Dermis microvascular lymphatic vessel endothelial cell (primary cell): Measurements from ENCODE around the gene NKX2-1. TPM values are rescaled to one million over a fixed set of nuclear protein-coding genes. Genes with fewer than 3 reads are reported as not detected.
"Not testable (repeated sequence)": the region's sequence is repeated elsewhere in the genome, so short reads cannot be mapped to it uniquely, and the experiment has no call there.

Experiments
- DNase-seq, 2 donors: peaks; one replicate each; pipeline versions ENCODE4 v3.0.0 to v3.0.0-alpha.2; 2010; ENCODE audit warnings: low read depth in 2 of 2
- total RNA-seq: library from RNA; depleted of rRNA; stranded (reverse); fragments of >200 nt; gene quantifications from 2 replicates; pipeline ENCODE4 v1.2.1, GENCODE V29; 2014

Gene NKX2-1
- total RNA-seq, 1 donor from 2014 or later, result not detected

GRCh38 chr14:36505892-36506731, 13.9 kb downstream of the NKX2-1 start:
- DNase-seq, result no peak

DNA sequence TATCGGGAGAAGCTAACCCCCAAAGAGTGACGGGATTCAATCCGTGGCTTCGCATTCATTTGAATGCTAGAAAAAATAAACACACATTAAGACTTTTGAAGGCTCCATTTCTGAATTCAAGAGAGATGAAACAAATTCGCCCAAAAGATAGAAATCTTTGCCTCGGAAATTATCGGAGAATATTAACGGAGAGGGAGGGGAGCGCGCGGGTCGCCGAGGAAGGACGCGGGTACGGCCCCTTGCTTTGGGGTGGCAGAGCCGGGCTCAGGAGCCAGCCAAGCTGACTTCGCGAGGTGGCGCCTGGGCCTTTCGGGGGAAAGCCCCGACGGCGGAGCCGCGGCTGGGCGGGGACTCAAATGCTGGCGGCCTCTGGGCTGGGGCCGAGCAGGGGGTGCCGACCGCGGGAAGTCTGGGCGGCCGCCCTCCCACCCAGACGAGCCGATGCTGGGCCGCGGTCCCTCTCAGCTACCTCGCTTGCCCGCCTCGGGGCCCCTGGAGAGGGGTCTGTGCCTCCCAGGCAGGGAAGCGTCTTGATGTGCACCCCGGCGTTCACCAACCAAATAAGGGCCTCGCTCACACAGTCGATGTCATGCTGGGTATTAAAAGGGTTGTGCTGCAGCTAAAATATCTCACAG, 14.7 kb downstream of the NKX2-1 start:
- no peak for DNase-seq

DNA sequence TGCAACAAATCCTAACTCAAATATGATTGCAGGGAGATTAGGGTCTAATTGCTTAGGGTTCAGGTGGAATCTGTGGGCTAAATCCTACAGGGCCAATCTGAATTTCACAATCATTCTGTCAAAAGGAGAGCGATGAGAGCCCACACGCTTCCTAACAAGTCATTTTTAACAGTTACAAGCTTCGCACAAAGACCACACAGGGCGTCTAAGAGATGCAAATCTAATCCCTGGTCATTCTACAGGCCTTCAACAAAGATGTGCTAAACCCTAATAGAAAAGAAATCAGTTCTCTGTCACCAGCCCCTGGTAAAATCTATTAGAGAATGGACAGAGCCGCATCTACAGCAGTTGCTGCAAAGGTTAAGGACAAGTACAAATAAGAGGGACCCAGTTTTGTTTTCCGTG, 15.3 kb downstream of the NKX2-1 start:
- no peak for DNase-seq

DNA sequence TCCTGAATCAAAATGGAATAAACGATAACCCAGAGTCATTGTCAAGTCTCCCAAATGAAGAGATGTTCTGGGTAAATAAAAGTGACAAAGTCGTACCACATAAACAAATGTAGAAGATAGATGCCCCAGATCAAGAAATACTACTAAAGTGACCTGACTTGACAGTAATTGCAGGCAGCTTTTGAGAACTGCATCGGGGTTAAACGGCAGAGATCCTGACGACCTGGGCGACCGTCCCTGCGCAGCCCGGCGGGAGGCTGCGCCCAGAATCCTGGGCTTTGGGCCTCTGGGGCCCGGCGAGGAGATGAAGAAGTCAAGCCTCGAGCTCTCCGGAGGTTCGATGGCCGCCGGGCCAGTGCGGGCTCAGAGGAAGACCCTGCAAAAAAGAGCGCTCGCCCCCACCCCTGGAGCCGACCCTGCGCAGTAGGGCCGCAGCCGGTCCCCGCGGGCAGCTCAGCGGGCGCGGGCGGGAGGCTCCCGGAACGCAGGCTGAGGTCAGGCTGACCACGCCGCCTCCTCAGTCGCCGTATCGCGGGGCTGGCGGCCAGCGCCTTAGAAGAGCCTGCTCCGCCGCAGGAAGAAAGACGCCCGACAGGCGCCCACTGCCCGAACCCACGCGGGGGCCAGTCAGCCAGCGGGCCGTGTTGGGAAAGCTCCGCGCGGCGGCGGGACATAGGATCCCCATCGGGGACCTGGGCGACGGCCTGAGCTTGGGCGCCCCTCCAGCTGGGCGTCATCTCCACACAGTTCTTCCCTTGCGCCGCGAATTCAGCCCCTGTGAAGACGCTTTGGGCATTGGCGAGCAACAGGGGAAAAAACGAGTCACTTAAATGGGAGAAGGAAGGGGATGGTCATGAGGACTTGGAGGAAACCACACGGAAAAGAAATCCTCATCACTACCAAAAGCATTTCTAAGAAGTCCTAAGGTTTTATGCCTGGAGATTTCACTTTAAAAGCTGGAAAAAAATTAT, 16.0 kb downstream of the NKX2-1 start:
- DNase-seq, result no peak

DNA sequence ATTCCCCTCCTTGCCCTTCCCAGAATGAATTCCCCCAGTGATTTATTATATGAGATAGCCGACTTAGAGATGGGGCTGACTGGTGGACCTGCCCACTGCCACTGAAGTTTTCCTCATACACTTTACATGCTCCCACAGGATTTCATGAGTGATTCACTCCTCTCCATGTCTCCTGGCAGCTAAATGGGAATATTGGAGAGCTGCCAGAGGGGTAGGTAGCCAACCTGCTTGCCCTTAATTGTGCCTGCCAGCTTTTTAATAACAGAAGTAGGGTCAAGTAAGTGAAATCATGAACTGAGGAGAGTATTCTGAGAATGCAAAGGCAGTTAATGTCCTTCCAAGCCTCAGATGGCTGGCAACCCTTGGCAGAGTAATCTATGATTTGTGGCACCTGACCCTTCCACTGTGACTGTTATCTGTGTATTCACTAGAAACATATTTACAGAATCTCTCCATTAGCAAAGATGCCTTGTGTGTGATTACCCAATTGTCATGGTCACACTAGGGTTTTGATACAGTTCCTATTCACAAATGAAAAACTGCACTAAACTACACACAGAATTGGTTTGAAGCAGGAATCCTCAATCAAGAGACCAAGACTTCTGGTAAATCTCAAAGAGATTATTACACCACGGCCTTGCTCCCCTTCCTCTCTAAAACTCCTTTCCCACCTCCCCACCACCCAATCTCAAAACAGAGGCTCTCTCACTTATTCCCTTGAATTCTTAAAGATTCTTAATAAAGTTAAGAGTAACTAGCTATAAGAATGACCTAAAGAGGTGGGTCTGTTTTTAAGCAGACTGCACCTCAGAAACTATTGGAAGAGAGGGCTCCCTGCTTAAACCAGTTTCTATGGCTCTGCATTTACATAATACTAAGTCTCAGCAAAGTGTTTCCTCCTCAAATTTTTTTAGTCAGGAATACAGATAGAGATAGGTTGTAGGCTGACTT, 17.2 kb downstream of the NKX2-1 start:
- DNase-seq, result no peak

- DNase-seq, result no peak
Observed at GRCh38 chr14:36498938-36499337, 21.1 kb downstream of the NKX2-1 start.

DNA sequence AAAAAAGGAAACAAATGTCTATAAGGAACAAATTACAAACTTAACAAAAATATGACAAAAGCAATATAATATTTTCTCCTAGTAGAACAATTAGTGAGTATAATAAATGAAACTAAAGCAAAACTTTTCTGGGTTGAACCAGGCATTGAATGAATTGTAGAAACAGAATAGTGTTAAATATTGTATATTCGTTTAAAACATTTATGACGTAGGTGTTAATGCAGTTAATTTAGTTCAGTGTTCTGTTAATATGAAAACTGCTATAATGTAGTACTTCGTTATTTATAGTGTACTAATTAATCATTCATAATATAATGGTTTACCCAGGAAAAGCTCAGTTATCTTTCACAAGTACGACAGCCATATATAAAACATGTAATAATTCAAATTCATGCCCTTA, 23.7 kb downstream of the NKX2-1 start:
- no peak for DNase-seq

DNA sequence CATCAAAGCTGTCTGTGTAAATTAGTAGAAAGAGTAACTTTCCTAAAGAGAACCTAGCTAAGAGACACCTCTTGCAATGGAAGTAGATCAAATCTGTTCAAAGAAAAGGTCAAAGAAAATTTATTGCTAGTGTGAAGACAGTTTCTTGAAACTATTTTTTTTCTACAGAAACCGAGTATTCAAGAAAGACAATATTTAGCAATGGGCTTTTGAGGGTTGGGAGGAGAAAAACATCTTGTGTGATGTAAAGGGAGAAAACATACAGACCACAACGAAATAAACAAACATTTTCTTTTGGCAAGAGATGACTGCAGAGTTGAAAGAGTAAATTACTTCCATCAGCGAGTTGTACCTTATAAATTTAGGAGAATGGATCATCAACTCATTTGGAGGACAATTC, 24.4 kb downstream of the NKX2-1 start:
- DNase-seq, result no peak

GRCh38 chr14:36493761-36494160, 26.3 kb downstream of the NKX2-1 start:
- no peak for DNase-seq

DNA sequence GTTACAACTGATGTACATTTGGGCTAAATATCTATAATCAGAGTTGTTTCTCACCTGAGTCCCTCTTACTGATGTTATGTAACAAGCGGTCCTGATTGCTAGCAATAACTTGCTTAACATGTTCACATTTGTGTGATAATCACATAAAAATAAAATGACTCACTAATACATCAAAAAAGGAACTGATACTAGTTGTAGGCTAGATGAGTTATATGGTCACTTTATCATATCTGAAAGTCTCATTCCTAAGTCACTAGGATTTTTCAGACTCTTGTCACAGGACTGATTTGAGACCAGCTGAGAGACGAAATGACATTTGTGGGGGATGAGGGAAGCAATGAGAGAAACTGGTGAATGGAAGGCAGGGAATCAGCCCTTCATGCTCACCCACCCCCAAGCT, 34.3 kb downstream of the NKX2-1 start:
- no peak for DNase-seq

DNA sequence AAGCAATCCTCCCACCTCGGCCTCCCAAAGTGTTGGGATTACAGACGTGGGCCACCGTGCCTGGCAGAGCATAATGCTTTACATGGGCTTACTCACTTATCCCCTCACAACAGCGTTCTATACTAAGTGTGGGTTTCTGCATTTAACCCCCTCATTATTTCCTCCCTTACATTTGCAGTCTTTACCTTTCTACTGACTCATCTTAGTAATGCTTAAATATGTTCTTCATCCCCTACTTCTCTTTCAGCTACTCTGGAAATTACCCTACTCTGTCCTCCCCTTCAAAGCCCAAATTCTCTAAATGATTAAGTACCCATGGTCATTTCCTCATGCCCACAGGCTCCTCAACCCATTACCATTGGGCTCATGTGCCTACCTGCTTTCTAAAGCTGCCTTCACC, 40.7 kb downstream of the NKX2-1 start:
- DNase-seq, result no peak

DNA sequence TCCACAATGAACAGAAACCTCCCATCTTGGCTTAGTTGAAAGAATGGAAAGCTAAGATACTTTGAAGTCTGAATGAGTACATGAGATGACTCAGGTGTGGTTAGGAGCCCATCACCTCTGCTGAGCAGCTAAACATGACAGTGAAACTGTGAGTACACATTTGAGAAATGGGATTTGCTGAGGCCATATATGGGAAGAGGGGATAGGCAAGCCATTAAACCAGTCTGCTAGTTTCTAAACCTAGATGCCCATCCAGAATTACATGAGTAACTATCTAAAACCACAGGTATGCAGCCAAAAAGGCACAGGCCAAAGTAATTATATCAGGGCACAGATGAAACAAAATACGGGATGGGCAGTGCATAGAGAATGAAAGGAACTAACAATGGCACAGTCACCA, 41.2 kb downstream of the NKX2-1 start:
- DNase-seq, result no peak

DNA sequence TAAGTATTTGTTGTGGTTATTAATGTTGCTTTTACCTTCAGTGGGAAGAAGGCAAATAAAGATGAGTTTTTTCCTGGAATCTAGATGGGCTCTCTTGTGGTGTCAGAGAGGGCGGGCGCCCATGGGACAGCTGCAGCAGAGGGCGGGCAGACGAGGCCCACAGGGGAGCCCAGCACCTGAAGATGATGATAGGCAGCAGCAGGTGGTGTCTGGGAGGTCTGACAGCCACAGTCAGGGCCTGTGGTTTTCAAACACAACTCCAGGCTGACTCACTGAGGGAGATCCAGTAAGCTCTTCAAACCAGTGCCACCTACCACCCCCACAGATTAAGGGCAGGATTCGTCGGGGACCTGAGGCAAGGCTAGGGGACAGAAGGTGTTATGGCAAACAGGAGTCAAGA, 42.8 kb downstream of the NKX2-1 start:
- no peak for DNase-seq

DNA sequence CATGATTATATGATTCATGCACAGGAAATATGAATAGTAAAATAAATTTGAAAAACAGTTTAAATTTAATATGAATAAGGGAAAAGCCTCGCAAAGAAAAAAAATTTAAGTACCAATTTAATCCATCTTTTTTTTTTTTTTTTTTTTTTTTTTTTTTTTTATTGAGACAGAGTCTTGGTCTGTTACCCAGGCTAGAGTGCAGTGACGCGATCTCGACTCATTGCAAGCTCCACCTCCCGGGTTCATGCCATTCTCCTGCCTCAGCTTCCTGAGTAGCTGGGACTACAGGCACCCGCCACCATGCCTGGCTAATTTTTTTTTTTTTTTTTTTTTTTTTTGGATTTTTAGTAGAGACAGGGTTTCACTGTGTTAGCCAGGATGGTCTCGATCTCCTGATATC, 44.0 kb downstream of the NKX2-1 start:
- DNase-seq, result not testable (repeated sequence)

DNA sequence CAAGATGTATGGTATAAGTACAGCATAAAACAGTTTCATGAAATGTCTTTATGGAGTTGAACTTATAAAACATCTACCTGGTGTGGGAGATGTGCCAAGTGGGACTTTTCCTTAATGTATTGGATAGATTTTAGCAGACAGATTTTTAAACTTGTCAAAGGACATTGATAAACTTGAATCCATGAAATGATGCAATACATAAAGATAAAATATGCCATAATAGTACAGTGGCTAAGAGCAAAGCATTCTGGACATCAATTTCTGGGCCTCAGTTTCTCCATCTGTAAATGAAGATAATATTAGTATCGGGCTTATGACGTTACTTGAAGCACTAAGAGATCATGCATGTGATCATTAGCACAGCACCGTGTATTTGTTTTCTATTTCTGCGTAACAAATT, 45.4 kb downstream of the NKX2-1 start:
- no peak for DNase-seq

DNA sequence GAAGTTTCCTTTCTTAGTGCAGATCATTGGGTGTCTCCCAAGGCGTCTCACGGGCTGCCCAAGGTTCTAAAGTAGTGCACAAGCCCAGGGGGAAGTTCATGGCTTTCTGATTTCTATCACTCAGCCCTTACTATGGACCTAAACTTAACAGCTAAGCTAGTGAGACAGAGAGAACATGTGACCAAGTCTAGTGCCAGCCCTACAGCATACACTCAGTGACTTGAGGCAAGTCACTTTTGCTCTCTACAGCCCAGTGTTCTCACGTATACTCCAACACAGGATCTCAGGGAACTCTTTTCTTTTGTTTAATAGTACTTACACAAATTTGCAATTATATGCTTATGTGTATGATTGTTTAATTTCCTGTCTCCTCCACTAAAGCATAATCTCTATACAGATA, 48.6 kb downstream of the NKX2-1 start:
- DNase-seq, result no peak

GRCh38 chr14:36467332-36467731, 52.7 kb downstream of the NKX2-1 start:
- DNase-seq, result no peak
